ENCODE data around the gene MPZL2. TPM values are rescaled to one million over a fixed set of nuclear protein-coding genes. Genes with fewer than 3 reads are reported as not detected.

The MPZL2 gene
- total and polyA plus RNA-seq, 10 of the 15 experiments (the other 5 are each of a cell fraction or from before 2014, with no cell fraction given): 0.81 to 4.8 (median 3.1) TPM

DNA sequence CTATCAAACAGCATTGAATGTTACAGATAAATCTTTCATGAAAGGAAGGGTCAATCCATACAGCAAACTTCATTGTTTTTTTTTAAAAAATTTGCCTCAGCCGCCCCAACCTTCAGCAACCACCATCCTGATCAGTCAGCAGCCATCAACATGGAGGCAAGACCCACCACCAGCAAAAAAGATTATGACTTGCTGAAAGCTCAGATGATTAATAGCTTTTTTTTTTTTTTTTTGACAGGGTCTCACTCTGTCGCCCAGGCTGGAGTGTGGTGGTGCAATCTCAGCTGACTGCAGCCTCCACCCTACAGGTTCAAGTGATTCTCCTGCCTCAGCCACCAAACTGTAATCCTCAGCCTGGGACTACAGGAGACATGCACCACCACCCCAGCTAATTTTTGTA lies 22.4 kb upstream of the MPZL2 start:
- no peak for TF ChIP-seq CREM (IDR thresholded peaks at IDR 0.05; ENCODE audit: low read depth)
- no peak for TF ChIP-seq TCF12 (IDR thresholded peaks at IDR 0.05; ENCODE audit: low read depth, low read length)
- no peak for DNase-seq (ENCODE audit: low read depth, low spot score)
- in situ Hi-C loops (cut with MboI): no loop called here
- 18% methylated on average over 2 of the region's 2 CpGs for WGBS (ENCODE audit: insufficient coverage, insufficient replicate concordance, low lambda C conversion rate, missing lambda C conversion rate)
- Histone ChIP-seq H3K79me2 (ENCODE audit: control insufficient read depth, insufficient read depth, low read length) (no peaks in the 10 kb centered on the region), H3K27me3 (replicated peaks in 1 of 2; ENCODE audit: control insufficient read depth in 2 of 2, insufficient read depth in 2 of 2, low read length in 1 of 2) (no peaks in the 10 kb centered on the region; a peak in 2 of 4 replicates), H3K9ac (ENCODE audit: control insufficient read depth, insufficient read depth, low read length) (no peak overlapping the region), H3K9me3 (replicated peaks; ENCODE audit: control insufficient read depth, insufficient read depth, low read length) (no peaks in the 10 kb centered on the region), H2AFZ (ENCODE audit: control insufficient read depth, low read depth, low read length) (no peak overlapping the region), H3K4me1 (ENCODE audit: control insufficient read depth, insufficient read depth, low read length) (no peaks in the 10 kb centered on the region; the same call in 1 of the 2 replicates), H3K4me3 (no peak overlapping the region), H3K4me2 (ENCODE audit: control insufficient read depth, insufficient read depth) (no peak overlapping the region), H4K20me1 (ENCODE audit: control insufficient read depth, insufficient read depth) (no peaks in the 10 kb centered on the region), H3K27ac (ENCODE audit: control insufficient read depth, insufficient read depth) (no peak overlapping the region), H3K36me3 (ENCODE audit: control insufficient read depth in 2 of 2, insufficient read depth in 2 of 2, low read length in 1 of 2) (no peaks in the 10 kb centered on the region)
- POLR2A ChIA-PET: interaction anchor here (0.6 to 0.7 kb wide), 2 partner anchors 32 to 213 kb away, joined by 3 read pairs; no protein-coding TSS in a partner anchor
- SMC1A ChIA-PET (ENCODE audit: uncharacterized antibody, unreplicated experiment): interaction anchor here (1.1 to 7.0 kb wide), 2 partner anchors 9 to 88 kb away, joined by 5 to 77 read pairs; no protein-coding TSS in a partner anchor
- no TSS peak for BruUV-seq (replicated peaks)
- RAD21 ChIA-PET (ENCODE audit: unreplicated experiment): no interaction called here
- intact Hi-C loops (cut with micrococcal nuclease; ENCODE audit: unreplicated experiment): no loop called here
- no peak for FAIRE-seq
- CTCF ChIA-PET: interaction anchor here (0.8 to 1.6 kb wide), 2 partner anchors 9 to 88 kb away, joined by 3 to 5 read pairs; no protein-coding TSS in a partner anchor
- no peak for ATAC-seq

DNA sequence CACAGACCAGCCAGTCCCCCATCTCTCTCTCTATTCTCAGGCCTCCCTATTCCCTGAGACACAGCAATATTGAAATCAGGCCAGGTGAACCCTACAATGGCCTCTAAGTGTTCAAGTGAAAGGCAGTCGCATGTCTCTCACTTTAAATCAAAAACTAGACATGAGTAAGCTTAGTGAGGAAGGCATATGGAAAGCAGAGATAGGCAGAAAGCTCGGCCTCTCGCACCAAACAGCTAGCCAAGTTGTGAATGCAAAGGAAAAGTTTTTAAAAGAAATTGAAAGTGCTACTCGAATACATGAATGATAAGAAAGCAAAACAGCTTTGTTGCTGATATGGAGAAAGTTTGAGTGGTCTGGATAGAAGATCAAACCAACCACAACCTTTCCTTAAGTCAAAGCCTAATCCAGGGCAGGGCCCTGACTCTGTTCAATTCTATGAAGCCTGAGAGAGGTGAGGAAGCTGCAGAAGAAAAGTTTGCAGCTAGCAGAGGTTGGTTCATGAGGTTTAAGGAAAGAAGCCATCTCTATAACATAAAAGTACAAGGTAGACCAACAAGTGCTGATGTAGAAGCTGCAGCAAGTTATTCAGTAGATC lies 19.8 kb upstream of the MPZL2 start:
- no peaks in the 10 kb centered on the region for H4K20me1 ChIP-seq (ENCODE audit: control insufficient read depth, insufficient read depth)
- no peaks in the 10 kb centered on the region for H3K79me2 ChIP-seq (ENCODE audit: control insufficient read depth, insufficient read depth, low read length)
- ChIA-PET RAD21 (ENCODE audit: unreplicated experiment) (interaction anchor here (1.3 kb wide), 1 partner anchor 85 kb away, joined by 3 read pairs; no protein-coding TSS in a partner anchor), POLR2A (interaction anchor here (1.0 kb wide), 1 partner anchor 12 kb away, joined by 3 read pairs; no protein-coding TSS in a partner anchor), SMC1A (ENCODE audit: uncharacterized antibody, unreplicated experiment) (interaction anchor here (1.1 to 4.5 kb wide), 5 partner anchors 18 to 85 kb away, joined by 3 to 28 read pairs (median 5); partner anchors contain the start of gene MPZL3), CTCF (interaction anchor here (0.8 to 7.9 kb wide), 6 partner anchors 12 to 90 kb away, joined by 3 to 41 read pairs (median 4); partner anchors contain the start of gene MPZL3)
- intact Hi-C loops (cut with micrococcal nuclease; ENCODE audit: unreplicated experiment): no loop called here
- no peak overlapping the region for H3K4me2 ChIP-seq (ENCODE audit: control insufficient read depth, insufficient read depth)
- TF ChIP-seq JUND (IDR thresholded peaks at IDR 0.05; ENCODE audit: low read depth, low read length) (no peak), TAF1 (IDR thresholded peaks at IDR 0.05; ENCODE audit: borderline replicate concordance, low read depth, low read length) (no peak), RAD51 (IDR thresholded peaks at IDR 0.05) (no peak), ATF2 (IDR thresholded peaks at IDR 0.05; ENCODE audit: low read length) (no peak), SPI1 (IDR thresholded peaks at IDR 0.05; ENCODE audit: borderline replicate concordance, insufficient read depth, low read depth, low read length) (no peak)
- TF ChIP-seq, protein P1, sequence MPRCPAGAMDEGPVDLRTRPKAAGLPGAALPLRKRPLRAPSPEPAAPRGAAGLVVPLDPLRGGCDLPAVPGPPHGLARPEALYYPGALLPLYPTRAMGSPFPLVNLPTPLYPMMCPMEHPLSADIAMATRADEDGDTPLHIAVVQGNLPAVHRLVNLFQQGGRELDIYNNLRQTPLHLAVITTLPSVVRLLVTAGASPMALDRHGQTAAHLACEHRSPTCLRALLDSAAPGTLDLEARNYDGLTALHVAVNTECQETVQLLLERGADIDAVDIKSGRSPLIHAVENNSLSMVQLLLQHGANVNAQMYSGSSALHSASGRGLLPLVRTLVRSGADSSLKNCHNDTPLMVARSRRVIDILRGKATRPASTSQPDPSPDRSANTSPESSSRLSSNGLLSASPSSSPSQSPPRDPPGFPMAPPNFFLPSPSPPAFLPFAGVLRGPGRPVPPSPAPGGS (IDR thresholded peaks at IDR 0.05; ENCODE audit: borderline replicate concordance, insufficient read depth, low read depth, low read length, poor library complexity, severe bottlenecking): no peak
- H3K27ac ChIP-seq (ENCODE audit: control insufficient read depth, insufficient read depth): no peak overlapping the region
- FAIRE-seq: no peak
- no peak for ATAC-seq
- H3K9me3 ChIP-seq (replicated peaks; ENCODE audit: control insufficient read depth, insufficient read depth, low read length): no peaks in the 10 kb centered on the region
- no peaks in the 10 kb centered on the region for H3K27me3 ChIP-seq (replicated peaks in 1 of 2; ENCODE audit: control insufficient read depth in 2 of 2, insufficient read depth in 2 of 2, low read length in 1 of 2)
- 50% methylated on average over 4 of the region's 4 CpGs for WGBS (ENCODE audit: insufficient coverage, insufficient replicate concordance, low lambda C conversion rate, missing lambda C conversion rate)
- peaks cover 9% of the 10 kb centered on the region; the same call in 1 of the 2 replicates for H3K4me1 ChIP-seq (ENCODE audit: control insufficient read depth, insufficient read depth, low read length)
- H3K9ac ChIP-seq (ENCODE audit: control insufficient read depth, insufficient read depth, low read length): no peak overlapping the region
- no peak overlapping the region for H3K4me3 ChIP-seq
- H3K36me3 ChIP-seq (ENCODE audit: control insufficient read depth in 2 of 2, insufficient read depth in 2 of 2, low read length in 1 of 2): no peaks in the 10 kb centered on the region
- BruUV-seq (replicated peaks): no TSS peak
- in situ Hi-C loops (cut with MboI): no loop called here
- no peak overlapping the region for H2AFZ ChIP-seq (ENCODE audit: control insufficient read depth, low read depth, low read length)
- DNase-seq (ENCODE audit: low read depth, low spot score): no peak

Data from GM12878 (cell line).